ENCODE measurements around the gene CSGALNACT2. TPM values are rescaled to one million over a fixed set of nuclear protein-coding genes. Genes with fewer than 3 reads are reported as not detected.

The CSGALNACT2 gene
- total and polyA plus RNA-seq, 7 donors: 10.2 to 33.1 (median 18.9) TPM

- no peak for DNase-seq
These were observed 31.8 kb upstream of the CSGALNACT2 start for GRCh38 chr10:43106256-43107091.

GRCh38 chr10:43108951-43109350, 29.3 kb upstream of the CSGALNACT2 start:
- no peak overlapping the region for H3K4me3 ChIP-seq
- ATAC-seq: no peak
- 91 to 95% (median 92%) methylated on average over 12 of the region's 12 CpGs for WGBS, 3 donors
- DNase-seq: peak in 1 of 2 donors; percentile 40
- TF ChIP-seq, protein P1, sequence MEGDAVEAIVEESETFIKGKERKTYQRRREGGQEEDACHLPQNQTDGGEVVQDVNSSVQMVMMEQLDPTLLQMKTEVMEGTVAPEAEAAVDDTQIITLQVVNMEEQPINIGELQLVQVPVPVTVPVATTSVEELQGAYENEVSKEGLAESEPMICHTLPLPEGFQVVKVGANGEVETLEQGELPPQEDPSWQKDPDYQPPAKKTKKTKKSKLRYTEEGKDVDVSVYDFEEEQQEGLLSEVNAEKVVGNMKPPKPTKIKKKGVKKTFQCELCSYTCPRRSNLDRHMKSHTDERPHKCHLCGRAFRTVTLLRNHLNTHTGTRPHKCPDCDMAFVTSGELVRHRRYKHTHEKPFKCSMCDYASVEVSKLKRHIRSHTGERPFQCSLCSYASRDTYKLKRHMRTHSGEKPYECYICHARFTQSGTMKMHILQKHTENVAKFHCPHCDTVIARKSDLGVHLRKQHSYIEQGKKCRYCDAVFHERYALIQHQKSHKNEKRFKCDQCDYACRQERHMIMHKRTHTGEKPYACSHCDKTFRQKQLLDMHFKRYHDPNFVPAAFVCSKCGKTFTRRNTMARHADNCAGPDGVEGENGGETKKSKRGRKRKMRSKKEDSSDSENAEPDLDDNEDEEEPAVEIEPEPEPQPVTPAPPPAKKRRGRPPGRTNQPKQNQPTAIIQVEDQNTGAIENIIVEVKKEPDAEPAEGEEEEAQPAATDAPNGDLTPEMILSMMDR (IDR thresholded peaks at IDR 0.05): no peak
- peaks cover 0 to 11% (median 0%) of the 10 kb centered on the region in 3 donors for H3K27me3 ChIP-seq (ENCODE audit: insufficient read depth in 3 of 3, low read length in 2 of 3)
- no peaks in the 10 kb centered on the region for H3K9me3 ChIP-seq
- no peak overlapping the region for H3K27ac ChIP-seq
- H3K36me3 ChIP-seq (ENCODE audit: insufficient read depth in 1 of 2, low read depth in 1 of 2): no peaks in the 10 kb centered on the region
- intact Hi-C loops (cut with DNase I): loop anchor here (5.0 to 10.0 kb wide), 2 partner anchors 357 to 934 kb away; no protein-coding TSS in a partner anchor
- H3K4me1 ChIP-seq: no peaks in the 10 kb centered on the region

More at GRCh38 chr10:43106256-43107091, 31.8 kb upstream of the CSGALNACT2 start:
- Histone ChIP-seq H3K36me3 (ENCODE audit: insufficient read depth in 1 of 2, low read depth in 1 of 2) (no peaks in the 10 kb centered on the region), H3K4me3 (no peak overlapping the region), H3K27me3 (ENCODE audit: insufficient read depth in 3 of 3, low read length in 2 of 3) (peaks cover 0 to 26% (median 0%) of the 10 kb centered on the region in 3 donors), H3K9me3 (no peaks in the 10 kb centered on the region), H3K27ac (no peak overlapping the region), H3K4me1 (no peaks in the 10 kb centered on the region)
- 88 to 90% (median 88%) methylated on average over 28 of the region's 28 CpGs for WGBS, 3 donors
- no peak for ATAC-seq
- intact Hi-C loops (cut with DNase I): loop anchor here (5.0 to 10.0 kb wide), 2 partner anchors 354 to 932 kb away; no protein-coding TSS in a partner anchor
- TF ChIP-seq, protein P1 (IDR thresholded peaks at IDR 0.05): no peak

- DNase-seq (peak in 1 of 2 donors; percentile 8), ATAC-seq (no peak)
- Histone ChIP-seq H3K4me3 (no peak overlapping the region), H3K36me3 (ENCODE audit: insufficient read depth in 1 of 2, low read depth in 1 of 2) (no peaks in the 10 kb centered on the region), H3K4me1 (no peaks in the 10 kb centered on the region), H3K27ac (no peak overlapping the region), H3K27me3 (ENCODE audit: insufficient read depth in 3 of 3, low read length in 2 of 3) (peaks cover 0 to 6% (median 0%) of the 10 kb centered on the region in 3 donors), H3K9me3 (no peaks in the 10 kb centered on the region)
- 55 to 81% (median 55%) methylated on average over 19 to 20 of the region's 20 CpGs for WGBS, 3 donors
- intact Hi-C loops (cut with DNase I): loop anchor here (5.0 to 10.0 kb wide), 2 partner anchors 357 to 935 kb away; no protein-coding TSS in a partner anchor
- TF ChIP-seq, protein P1 (IDR thresholded peaks at IDR 0.05): no peak
These were observed 28.5 kb upstream of the CSGALNACT2 start for GRCh38 chr10:43109671-43110249.

DNA sequence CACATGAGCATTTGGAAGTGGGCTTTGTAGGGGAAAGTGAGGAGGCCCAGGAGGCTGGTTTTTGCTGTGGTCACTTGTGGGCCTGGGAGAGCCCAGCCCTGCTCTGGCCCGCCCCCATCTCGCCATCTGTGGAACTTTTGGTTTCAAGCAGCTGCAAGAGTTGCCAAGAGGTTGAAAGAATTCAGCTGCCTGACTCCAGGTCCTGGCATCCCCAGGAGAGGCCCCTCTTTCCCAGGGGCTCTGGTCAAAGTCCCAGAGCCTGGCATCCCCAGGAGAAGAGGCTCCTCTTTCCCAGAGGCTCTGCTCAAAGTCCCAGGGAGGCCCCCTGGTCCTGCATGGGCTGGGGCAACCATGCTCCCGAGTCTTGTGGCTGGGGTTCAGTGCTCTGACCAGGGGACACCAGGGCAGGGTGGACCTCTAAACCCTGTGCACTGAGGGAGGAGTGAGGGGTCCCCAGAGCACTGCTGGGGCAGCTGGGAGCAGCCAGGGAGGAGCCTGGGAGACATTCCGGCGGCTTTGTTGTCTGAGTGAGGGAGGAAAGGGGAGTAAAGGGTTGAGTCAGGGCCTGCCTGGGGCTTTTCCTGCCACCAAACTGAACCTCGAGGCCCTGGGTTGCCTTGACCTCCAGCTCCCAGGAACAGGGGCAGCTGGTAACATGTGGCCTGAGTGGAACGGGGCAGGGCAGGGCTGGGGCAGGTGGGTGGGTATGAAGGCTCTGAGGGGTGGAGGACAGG, 27.7 kb upstream of the CSGALNACT2 start:
- no peak overlapping the region for H3K27ac ChIP-seq
- H3K36me3 ChIP-seq (ENCODE audit: insufficient read depth in 1 of 2, low read depth in 1 of 2): no peaks in the 10 kb centered on the region
- DNase-seq: peak; percentile 25 to 72
- 43 to 65% (median 49%) methylated on average over 7 of the region's 7 CpGs for WGBS, 3 donors
- TF ChIP-seq, protein P1 (IDR thresholded peaks at IDR 0.05): no peak
- H3K27me3 ChIP-seq (ENCODE audit: insufficient read depth in 3 of 3, low read length in 2 of 3): no peaks in the 10 kb centered on the region
- no peaks in the 10 kb centered on the region for H3K4me1 ChIP-seq
- ATAC-seq: no peak
- H3K9me3 ChIP-seq: no peaks in the 10 kb centered on the region
- intact Hi-C loops (cut with DNase I): no loop called here
- H3K4me3 ChIP-seq: no peak overlapping the region

Data from psoas muscle (tissue), 8 donors.